HG02870 (cell line): ENCODE results near the gene DHFR2.
"Not testable (repeated sequence)": the region's sequence is repeated elsewhere in the genome, so short reads cannot be mapped to it uniquely, and the experiment has no call there.

Experiments
- ATAC-seq: cut with Tn5 transposase; IDR thresholded peaks from one replicate; pipeline ENCODE4 v1.9.1; 2021; ENCODE audit warnings: mild to moderate bottlenecking, moderate library complexity; ENCODE audit not compliant: unreplicated experiment

Gene DHFR2

GRCh38 chr3:94062513-94063404 is at the start of gene DHFR2, which contains the start of gene NSUN3:
TSS of gene DHFR2 (minus strand) at chr3:94062916. CDS start at chr3:94061511, 1,405 bp downstream.
TSS of gene NSUN3 (plus strand) at chr3:94063061. CDS start at chr3:94063127, 66 bp downstream.
- ATAC-seq = peak; percentile 92

- no peak for ATAC-seq
Observed at GRCh38 chr3:94110854-94111253, 48.1 kb upstream of the DHFR2 start.

- not testable (repeated sequence) for ATAC-seq
Observed at GRCh38 chr3:94110232-94110631, 47.5 kb upstream of the DHFR2 start.

GRCh38 chr3:94106268-94106667 is 43.6 kb upstream of the DHFR2 start:
- no peak for ATAC-seq

GRCh38 chr3:94101860-94102259 is 39.1 kb upstream of the DHFR2 start:
- peak; percentile 40 for ATAC-seq

- ATAC-seq = no peak
Observed at GRCh38 chr3:94099311-94099710, 36.6 kb upstream of the DHFR2 start.

GRCh38 chr3:94098452-94098851 is 35.7 kb upstream of the DHFR2 start:
- no peak for ATAC-seq

- ATAC-seq = no peak
Observed at GRCh38 chr3:94095111-94095510, 32.4 kb upstream of the DHFR2 start.

GRCh38 chr3:94093151-94093550 is 30.4 kb upstream of the DHFR2 start:
- no peak for ATAC-seq

GRCh38 chr3:94092086-94092485 is 29.4 kb upstream of the DHFR2 start:
- ATAC-seq = no peak

- ATAC-seq = no peak
Observed at GRCh38 chr3:94089126-94089525, 26.4 kb upstream of the DHFR2 start.

- peak; percentile 88 for ATAC-seq
Observed at GRCh38 chr3:94083261-94083660, 20.5 kb upstream of the DHFR2 start.

GRCh38 chr3:94082391-94082937 is 19.7 kb upstream of the DHFR2 start:
- ATAC-seq = no peak

GRCh38 chr3:94081884-94082283 is 19.2 kb upstream of the DHFR2 start:
- ATAC-seq = no peak

GRCh38 chr3:94080552-94080951 is 17.8 kb upstream of the DHFR2 start:
- ATAC-seq = not testable (repeated sequence)

GRCh38 chr3:94076055-94076454 is 13.3 kb upstream of the DHFR2 start:
- ATAC-seq = no peak

- ATAC-seq = peak; percentile 81
Observed at GRCh38 chr3:94071713-94072284, 9.1 kb upstream of the DHFR2 start.

- ATAC-seq = peak; percentile 80
Observed at GRCh38 chr3:94070341-94070911, 7.7 kb upstream of the DHFR2 start.

- no peak for ATAC-seq
Observed at GRCh38 chr3:94069194-94069813, 6.6 kb upstream of the DHFR2 start.

GRCh38 chr3:94066506-94067500 is 4.1 kb upstream of the DHFR2 start:
- ATAC-seq = no peak
